ENCODE measurements around the gene TAF12.
"Not testable (repeated sequence)": the region's sequence is repeated elsewhere in the genome, so short reads cannot be mapped to it uniquely, and the experiment has no call there.

TAF12 gene

GRCh38 chr1:28644494-28644893 lies 1.6 kb upstream of the TAF12 start:
- no peak for DNase-seq (ENCODE audit: low read depth in 2 of 2)

DNA sequence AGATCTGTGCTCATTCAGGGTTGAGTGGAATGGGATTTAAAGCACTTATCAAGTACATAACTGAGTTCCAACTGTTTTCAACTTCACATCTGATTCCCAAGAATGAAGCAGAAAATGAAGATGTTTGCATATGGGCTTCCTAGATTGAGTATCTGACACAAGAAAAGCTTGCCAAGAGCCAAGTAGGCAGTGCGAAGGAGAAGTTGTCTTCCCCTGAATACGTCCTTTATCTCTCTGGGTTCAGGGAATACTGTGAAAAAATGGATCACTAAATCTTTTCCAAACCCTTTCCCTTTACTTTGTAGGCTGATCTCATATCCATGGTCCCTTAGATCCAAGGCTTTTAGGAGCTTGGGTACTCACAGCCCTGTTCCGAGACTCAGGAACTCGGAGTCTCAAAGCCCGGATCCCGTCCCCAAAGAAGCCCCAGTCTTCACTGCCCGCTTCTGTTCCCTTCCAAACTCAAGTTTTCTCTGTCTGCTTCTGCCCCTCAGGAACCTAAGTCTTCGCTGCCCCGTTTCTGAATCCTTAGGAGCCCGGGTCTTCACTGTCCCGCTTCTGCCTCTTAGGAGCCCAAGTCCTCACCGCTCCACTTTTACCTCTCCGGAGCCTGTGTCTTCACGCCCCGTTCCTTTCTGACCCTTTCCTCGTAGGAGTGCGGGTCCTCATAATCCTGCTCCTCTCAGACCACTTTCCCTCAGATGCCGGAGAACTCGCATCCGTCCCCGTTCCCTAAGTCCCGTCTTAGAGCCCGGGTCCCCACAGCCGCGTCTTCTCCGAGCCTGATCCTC lies 616 bp downstream of the TAF12 start:
- no peak for DNase-seq (ENCODE audit: low read depth in 2 of 2)

DNA sequence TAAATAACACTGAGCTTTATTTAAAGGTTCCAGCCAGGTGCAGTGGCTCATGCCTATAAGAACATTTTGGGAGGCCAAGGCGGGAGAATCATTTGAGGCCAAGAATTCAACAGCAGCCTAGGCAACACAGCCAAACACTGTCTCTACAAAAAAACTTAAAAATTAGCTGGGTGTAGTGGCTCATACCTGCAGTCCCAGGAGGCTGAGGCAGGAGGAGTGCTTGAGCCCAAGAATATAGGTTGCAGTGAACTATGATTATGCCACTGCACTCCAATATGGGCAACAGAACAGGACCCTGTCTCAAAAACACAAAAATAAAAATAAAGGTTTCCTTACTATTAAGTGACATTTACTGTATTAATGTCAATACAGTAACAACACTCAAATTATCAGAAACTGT lies 2.1 kb downstream of the TAF12 start:
- peak in 1 of 2 donors; percentile 9 for DNase-seq (ENCODE audit: low read depth in 2 of 2)

DNA sequence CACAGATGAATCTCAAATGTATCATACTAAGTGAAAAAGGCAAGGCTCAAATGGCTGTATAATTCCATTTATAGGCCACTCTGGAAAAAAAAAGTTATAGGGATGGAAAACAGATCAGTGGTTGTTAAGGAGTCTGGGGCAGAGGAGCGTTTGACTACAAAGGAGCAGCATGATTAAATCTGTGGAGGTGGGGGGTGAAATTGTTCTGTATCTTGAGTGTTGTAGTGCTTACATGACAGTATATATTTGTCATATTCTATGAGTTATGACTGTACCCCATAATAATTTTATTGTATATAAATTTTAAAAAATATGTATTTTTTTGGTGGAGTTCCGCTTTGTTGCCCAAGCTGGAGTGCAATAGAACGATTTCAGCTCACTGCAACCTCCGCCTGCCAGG lies 10.3 kb downstream of the TAF12 start:
- no peak for DNase-seq (ENCODE audit: low read depth in 2 of 2)

- no peak for DNase-seq (ENCODE audit: low read depth in 2 of 2)
These were observed 11.2 kb downstream of the TAF12 start for GRCh38 chr1:28631713-28632112.

DNA sequence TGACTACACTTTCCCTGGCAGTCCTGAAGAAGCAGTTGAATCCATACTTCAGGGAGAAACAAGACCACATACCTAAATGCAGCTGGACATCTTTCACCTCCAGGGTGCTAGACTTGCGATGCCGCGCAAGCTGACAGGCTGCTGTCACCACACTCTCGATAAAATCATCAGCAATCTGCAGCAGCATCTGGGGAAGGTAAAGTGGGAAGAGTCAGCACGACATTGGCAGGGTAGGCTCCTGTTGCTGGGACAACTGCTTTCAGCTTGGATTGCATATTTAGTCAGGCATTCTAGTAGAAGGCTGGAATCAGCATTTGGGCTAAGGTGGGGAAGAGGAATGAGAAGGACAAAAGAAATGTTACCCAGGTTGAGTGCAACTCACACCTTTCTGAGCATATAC lies 29.7 kb downstream of the TAF12 start:
- DNase-seq (ENCODE audit: low read depth in 2 of 2): no peak

- DNase-seq (ENCODE audit: low read depth in 2 of 2): no peak
These were observed 36.1 kb downstream of the TAF12 start for GRCh38 chr1:28606771-28607170.

GRCh38 chr1:28604962-28605361 lies 37.9 kb downstream of the TAF12 start:
- no peak for DNase-seq (ENCODE audit: low read depth in 2 of 2)

DNA sequence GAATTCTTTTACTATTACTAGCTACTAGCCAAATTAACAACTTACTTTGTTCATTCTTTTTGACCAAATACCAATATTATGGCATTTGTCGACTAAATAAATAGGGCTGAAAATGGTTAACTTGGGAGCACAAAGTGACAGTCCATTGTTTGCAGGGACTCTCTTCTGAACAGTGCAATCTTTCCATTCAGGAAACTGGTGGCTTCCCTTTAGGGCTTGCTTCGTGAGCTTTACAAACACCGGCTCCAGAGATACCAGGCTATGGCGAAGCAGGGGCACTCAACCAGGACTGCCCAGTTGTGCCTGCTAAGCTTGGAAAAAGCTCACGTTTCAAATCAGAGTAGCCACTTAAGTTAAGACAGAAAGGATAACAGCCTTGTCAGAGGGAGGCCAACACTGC lies 38.5 kb downstream of the TAF12 start:
- no peak for DNase-seq (ENCODE audit: low read depth in 2 of 2)

GRCh38 chr1:28602536-28603439 lies 40.1 kb downstream of the TAF12 start:
- no peak for DNase-seq (ENCODE audit: low read depth in 2 of 2)

GRCh38 chr1:28601696-28602095 lies 41.2 kb downstream of the TAF12 start:
- no peak for DNase-seq (ENCODE audit: low read depth in 2 of 2)

DNA sequence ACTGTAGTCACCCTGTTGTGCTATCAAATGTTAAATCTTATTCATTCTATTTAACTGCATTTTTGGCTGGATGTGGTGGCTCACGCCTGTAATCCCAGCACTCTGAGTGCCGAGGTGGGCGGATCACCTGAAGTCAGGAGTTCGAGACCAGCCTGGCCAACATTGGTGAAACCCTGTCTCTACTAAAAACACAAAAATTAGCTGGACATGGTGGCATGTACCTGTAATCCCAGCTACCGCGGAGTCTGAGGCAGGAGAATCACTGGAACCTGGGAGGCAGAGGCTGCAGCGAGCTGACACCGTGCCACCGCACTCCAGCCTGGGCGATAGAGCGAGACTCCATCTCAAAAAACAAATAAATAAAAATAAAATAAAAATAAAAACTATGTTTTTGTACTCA lies 46.6 kb downstream of the TAF12 start:
- DNase-seq (ENCODE audit: low read depth in 2 of 2): not testable (repeated sequence)

GRCh38 chr1:28595412-28596191 lies 47.3 kb downstream of the TAF12 start:
- DNase-seq (ENCODE audit: low read depth in 2 of 2): no peak

DNA sequence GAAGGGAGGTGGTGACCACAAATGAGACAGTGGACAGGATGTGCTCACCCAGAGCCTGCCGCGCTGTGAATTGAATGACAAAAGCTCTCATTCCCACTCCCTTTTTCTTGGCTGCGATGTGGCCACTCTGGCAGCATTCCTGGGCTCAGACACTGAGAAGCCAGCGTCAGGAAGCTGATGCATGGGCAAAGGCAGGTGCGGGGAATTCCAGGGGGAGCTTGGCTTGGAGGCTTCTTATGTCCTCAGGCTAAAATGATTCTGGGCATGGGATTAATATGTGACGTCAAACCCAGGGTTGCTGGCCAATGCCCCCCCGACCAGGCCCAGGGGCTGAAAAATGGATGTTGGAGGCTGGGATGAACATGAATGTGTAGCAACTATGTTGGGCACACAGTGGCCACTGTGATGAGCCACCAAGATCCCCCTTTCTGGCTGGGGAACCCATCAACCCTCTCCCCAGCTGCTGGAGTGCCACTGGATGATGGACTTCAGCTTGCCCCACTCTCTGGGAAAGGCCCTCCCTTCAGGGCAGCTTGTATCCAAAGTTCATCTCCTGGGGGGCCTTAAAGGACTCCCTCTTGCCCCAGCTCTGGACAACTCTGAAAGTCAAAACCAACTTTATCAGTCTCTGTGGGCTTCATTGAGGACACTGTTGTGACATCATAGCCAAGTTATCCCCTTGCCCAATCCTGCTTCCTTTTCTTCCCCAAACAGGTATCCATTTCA lies 48.0 kb downstream of the TAF12 start:
- not testable (repeated sequence) for DNase-seq (ENCODE audit: low read depth in 2 of 2)

DNA sequence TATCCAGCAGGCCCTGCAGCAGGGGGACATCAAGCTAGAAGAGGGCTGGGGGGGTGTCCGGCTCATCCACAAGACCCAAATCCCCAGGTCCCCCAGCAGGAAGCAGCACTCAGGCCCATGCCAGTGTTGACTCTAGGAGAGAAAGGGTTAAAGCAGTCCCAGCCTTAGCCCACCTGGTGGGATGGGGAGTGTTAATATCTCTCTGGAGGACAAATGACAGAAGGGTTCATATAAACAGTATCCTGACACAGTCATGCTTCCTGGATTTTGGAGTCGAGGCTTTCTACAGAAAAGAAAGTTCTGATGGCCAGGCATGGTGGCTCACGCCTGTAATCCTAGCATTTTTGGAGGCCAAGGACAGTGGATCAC lies 48.9 kb downstream of the TAF12 start:
- DNase-seq (ENCODE audit: low read depth in 2 of 2): not testable (repeated sequence)

GRCh38 chr1:28592321-28593071 lies 50.4 kb downstream of the TAF12 start:
- DNase-seq (ENCODE audit: low read depth in 2 of 2): no peak

GRCh38 chr1:28591708-28592320 lies 51.1 kb downstream of the TAF12 start, which contains the start of gene RAB42:
TSS of gene RAB42 (plus strand) at chr1:28592265. CDS start at chr1:28592512, 247 bp downstream.
- no peak for DNase-seq (ENCODE audit: low read depth in 2 of 2)

- DNase-seq (ENCODE audit: low read depth in 2 of 2): not testable (repeated sequence)
These were observed 56.1 kb downstream of the TAF12 start for GRCh38 chr1:28586585-28587391.

DNA sequence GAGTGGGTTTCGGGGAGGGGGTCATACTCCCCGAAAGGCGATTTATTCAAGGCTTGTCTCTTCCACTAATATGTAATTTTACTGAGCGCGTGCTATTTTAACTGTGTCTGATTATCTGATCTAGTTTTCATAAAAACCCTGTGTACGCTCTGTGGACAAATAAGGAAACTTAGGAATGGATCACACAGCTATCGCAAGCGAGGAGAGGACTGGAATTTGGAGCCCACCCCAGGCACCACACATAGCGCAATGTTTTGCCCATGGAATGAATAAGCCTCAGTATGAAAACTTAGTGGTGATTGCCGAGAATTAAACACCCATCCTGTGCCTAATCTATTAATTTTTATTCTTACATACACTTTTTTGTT lies 60.6 kb downstream of the TAF12 start:
- no peak for DNase-seq (ENCODE audit: low read depth in 2 of 2)

All from stimulated activated CD8-positive, alpha-beta memory T cell treated with anti-CD3 and anti-CD28 coated beads, Interleukin-15, amount 100 ng/mL, for 48 hours (primary cell).